NCI-H1694 (cell line): ENCODE measurements around the gene LSG1.

Source experiments
- DNase-seq: peaks from one replicate; lab custom pipeline; 2025; lab: John Stamatoyannopoulos, UW

LSG1 gene

DNA sequence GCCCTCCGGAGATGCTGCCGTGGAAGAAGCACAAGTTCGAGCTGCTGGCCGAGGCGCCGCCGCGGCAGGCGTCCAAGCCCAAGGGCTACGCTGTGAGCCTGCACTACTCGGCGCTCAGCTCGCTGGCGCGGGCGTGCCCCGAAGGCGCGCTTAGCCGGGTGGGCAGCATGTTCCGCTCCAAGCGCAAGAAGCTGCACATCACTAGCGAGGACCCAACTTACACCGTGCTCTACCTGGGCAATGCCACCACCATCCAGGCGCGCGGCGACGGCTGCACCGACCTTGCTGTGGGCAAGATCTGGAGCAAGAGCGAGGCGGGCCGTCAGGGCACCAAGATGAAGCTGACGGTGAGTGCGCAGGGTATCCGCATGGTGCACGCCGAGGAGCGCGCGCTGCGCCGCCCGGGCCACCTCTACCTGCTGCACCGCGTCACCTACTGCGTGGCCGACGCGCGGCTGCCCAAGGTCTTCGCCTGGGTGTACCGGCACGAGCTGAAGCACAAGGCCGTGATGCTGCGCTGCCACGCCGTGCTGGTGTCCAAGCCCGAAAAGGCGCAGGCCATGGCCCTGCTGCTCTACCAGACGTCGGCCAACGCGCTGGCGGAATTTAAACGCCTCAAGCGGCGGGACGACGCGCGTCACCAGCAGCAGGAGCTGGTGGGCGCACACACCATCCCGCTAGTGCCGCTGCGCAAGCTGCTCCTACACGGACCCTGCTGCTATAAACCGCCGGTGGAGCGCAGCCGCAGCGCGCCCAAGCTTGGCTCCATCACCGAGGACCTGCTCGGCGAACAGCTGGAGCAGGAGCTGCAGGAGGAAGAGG is 15.0 kb upstream of the LSG1 start:
- no peak for DNase-seq

DNA sequence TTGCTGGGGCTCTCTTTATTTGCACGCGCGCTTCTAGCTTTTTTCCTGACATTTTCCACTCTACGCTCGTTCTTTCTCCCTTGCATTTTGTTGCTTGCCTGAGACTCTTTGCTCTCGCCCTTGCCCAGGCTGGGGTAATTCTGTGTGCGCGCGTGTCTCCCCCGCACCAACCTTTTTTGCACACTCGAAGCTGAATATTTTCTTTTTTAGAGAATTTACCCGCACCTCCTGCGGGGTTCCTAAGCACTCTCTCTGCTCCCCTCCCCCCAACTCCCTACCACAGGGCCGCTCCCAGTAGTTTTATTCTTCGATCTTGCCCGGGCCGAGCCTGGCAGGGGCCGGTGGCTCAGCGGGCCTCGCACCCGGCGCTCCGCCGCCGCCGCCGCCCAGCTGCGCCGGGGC is 14.4 kb upstream of the LSG1 start:
- DNase-seq = no peak

DNA sequence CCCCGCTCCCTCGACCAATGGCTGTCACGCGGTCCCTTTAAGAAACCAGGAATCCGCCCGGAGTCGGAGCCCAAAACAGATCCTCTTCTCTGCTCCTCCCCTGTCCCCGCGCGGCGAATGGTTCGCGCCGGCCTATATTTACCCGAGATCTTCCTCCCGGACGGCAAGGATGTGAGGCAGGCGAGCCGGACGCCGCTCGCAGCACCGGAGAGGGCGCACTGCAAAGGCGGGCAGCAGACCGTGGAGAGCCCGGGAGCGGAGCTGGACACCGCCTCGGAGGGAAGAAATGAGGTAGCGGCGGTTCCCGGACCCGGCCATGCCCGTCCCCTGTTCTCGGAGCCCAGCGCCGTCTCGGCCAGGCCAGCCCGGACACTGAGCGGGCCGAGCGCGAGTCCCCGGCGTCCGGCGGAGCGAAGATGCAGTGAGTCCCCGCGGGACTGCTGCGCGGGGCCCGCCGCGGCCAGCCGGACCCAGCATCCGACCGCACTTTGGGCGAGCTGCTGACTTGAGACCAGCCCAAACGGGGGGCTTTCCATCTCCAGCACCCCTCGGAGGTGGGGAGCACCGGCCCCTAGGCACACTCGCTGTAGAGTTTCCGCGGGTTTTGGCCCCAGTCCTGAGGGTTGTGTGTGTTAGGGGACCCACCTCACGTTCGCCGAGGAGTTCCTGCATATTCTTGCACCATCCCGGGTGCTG is 13.9 kb upstream of the LSG1 start, which contains the start of gene FAM43A:
TSS of gene FAM43A (plus strand) at position 166 of the 696 bp plus-strand sequence. CDS start 944 bp downstream, outside the sequence.
- peak; percentile 35 for DNase-seq

DNA sequence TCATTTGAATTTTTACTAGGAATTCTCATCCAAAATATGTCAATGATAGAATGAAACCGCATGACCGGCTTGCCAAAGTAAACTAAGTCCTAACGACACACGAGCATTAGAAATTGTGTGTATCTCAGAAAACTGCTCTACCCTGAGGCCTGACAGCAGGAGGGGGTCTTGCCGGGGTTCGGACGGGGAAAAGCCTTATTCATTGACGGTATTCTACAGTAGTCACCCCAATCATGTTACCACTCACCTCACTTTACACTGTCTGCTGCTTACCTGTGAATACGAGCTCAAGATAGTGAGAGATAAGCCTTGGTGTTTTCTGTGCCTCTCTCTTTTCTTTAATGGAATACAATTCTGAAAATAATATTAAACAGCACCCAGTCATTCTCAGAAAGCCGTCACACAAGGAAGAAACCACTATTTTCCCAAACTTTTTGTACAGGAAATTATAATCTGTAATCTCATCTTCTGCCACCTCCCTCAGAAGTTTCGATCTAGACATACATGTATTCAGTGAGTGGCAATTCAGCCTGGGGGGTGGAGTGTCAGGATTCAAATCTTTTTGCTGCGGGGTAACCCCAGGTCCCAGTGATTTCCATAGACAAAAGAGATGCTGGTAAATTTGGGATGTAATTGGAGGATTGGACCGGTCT is 13.2 kb upstream of the LSG1 start:
- no peak for DNase-seq

DNA sequence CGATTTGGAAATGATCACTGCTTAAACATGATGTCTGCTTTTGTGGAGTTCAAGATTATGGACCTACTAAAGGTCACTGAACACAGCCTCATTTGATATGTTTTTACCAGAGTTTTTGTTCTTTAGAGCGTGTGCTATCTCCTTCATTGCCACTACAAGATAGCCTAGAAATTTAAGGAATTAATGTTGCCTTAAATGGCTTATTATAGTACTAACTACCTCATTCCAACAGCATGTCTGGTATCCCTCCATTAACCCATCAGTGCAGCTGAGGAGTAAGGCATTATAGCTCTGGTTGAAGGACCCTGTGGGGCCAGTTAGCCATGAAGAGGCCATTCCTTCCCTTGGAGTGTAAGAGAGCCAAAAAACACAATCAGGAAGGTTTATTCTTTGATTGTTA is 11.4 kb upstream of the LSG1 start:
- no peak for DNase-seq

DNA sequence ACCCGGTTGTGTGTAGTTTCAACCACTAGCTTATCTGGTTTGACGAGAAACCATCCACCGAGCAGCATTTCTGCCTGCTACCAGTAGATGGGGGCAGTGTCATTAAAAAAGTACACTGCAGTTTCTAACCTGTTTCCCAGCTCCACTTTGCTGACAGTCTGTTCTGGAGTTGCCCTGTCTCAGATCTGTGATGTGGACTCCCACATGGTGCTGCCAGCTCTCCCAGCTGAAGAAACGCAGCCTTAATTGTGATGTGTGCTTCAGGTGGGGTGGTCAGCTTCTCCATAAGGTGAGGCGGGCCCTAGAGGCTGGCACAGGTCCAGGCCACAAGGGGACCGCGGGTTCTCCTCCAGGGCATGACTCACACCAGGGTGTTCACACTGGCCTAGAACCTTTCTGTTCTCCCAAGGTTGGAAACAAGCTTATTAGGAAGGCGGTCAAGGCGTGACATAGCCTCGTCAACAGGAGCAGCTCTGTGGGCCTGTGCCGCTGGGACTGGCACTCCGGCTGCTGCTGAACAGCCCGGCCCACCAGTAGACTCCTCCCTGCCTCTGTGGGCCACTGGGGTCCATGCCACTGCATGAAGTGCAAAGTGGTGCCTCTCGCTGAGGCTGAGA is 10.8 kb upstream of the LSG1 start:
- peak; percentile 91 for DNase-seq

DNA sequence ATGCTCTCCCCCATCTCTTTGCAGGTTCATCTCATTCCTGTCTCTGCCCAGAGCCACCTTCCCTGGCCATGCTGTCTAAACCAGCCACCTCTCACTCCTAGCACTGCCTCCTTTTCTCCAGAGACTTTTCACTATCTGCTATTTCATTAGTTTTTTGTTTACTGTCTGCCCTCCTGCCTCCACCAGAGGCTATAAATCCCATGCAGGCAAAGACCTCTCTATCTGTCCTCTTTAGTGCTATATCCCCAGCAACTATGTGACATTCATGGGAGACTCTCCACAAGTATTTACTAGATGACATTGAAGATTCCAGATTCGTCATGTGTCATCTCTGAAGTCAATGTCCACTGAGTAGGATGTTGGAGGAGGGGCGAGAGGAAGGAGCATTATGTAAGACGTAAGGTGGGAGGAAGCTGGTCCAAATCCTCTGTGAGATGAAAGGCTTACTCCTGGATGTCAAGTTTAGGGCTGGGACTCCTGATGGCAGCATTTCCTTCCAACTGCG is 10.2 kb upstream of the LSG1 start:
- DNase-seq = no peak

DNA sequence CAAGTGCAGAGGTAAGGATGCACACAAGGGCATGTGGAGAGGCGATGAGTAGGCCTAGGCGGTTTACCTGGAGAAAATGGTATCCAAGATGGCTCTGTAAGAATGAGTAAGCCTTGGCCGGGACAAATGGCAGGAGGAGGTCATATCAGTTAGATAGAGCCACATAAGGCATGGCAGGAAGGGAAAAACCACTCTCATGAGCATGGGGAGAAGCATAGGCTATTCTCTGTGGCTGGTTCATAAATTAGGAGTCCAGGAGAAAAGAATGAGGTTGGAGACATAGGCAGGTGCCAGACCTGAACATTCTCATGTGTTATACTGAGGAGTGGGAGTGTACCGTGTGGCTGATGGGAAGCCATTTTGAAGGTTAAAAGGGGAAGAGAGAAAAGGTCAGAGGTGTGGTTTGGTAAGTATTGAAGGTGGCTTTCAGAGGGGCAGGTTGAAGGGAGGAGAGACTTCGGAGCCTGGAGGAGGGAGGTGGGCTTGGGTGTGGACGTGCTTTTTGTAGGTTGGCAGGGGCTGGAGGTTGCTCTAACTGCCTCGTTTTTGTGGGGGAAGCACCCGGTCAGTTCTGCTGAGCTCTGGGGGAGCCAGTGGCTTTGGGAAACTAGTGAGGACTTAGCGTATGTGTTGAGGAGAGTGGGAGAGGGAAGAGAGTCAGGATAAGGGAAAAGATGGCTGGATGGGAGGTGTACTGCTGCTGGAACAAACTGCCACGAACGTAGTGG is 9.1 kb upstream of the LSG1 start:
- no peak for DNase-seq

DNA sequence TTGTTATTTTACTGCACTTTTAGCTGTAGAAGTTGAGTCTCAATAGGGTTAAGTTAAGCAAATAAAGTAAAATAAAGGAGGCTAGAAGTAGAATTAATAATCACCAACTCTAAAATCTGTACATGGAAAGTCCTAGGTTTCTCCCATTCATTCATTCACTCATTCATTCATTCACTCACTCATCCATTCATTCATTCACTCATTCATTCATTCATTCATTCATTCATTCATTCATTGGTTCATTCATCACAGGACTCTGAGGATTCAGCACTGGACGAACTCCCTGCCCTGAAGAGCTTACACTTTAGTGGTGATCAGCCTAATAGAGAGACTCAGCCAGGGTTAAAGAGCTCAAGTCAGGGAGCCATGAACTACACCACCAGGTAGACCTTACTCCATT is 4.5 kb upstream of the LSG1 start:
- no peak for DNase-seq

DNA sequence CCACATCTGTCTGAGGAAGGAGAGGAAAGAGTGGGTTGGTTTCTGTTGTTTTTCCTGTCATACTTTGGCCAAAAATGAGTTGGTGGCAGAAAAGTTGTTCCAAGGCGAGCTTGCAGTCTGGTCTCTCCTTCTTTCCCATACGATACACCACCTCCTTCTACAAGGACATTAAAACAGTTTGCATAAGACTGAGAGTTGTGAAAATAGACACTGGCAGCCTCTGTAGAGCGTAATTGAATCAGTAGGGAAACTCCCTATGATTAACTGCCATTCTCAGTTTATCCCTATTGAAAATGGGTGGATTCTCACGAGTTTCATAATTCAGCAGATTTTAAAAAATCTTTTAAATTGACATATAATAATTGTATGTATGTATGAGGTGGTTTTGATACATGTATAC is 3.7 kb upstream of the LSG1 start:
- no peak for DNase-seq

DNA sequence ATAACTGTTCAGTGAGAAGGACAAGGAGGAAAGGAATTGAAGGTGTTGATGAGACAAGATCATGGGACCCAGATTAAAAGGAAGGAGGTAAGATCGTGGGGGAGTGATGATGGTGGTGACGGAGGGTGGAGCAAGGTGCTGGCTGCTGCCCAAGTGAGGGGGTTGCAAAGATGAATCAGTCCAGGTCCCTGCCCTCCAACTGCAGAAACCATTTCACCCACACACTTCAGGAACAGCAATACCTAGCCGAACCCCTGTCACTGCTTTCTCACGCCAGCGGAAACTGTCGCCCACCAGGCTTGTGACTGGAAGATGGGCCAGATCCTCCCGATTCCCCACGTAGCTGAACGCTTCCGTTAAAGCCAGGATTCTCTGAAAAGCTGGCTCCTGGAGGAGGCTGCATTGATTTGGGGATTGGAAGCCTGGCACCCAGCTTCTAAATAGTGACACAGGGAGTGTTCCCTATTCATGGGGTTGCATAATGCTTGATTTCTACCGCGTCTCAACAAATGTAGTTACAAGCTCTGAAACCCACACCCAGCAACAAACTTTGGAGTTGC is 3.2 kb upstream of the LSG1 start:
- DNase-seq = no peak

DNA sequence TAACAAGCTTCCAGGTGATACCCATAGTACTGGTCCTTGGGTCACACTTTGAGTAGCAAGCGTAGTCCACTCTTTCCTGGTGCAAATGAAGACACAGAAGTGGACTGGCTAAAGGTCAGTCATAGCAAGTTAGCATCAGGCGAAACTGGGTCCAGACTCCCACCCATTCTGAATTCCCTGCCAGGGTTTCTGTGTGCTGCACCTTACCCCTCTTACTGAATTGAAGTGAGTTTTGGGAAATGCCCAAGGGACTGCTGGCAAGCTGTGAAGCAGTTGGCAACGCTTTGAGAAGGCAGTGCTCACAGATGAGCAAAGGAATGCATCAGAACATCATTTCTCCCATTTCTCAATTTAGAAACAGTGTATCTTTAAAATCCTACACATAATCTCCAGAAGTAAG is 1.8 kb upstream of the LSG1 start:
- no peak for DNase-seq

DNA sequence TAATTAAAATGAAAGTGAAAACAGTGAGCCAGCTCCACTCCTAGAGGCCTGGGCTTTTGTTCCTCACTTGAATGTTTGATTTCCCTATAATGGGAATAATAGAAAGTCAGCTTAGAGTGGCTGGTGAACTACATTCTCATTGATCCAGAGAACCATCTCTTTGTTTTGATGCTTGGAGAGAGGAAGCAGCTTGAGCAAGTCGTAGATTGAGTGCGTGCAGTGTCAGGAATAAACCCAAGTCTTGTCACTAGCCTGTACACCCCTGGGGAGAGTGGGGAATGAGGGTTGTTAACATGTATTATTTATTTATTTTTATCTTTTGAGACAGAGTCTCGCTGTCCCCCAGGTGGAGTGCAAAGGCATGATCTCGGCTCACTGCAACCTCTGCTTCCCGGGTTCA is 885 bp upstream of the LSG1 start:
- no peak for DNase-seq

DNA sequence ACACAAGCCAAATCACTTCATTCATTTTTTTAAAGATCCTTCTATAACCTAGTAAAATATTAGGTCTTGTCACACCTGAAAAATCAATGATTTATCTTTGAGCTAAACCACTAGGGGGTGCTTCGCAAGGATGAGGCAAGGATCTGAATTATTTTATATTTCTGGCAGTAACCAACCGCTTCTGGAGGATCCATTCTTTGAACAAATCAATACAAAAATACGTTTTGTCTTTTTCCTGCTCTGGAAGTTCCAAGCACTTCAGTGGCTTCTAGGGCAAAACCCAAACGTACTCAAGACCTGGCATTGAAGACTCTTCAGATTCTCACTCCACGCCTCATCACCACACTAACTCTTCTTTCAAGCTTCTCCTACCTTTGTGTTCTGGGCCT is 486 bp downstream of the LSG1 start:
- no peak for DNase-seq

DNA sequence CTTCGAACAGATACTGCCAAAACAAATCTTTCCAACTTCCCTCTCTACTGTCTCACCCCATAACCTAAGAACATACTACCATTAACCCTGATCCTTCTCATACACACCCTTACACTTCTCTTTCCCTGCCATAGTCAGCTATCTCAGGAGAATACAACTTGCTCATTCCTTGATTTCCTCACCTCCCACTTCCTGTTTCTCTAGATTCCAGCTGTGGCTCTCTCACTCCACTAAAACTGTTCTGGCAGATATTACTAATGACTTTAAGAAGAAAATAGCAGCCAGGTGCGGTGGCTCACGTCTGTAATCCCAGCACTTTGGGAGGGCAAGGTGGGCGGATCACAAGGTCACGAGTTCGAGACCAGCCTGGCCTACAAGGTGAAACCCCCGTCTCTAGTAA is 4.6 kb downstream of the LSG1 start:
- DNase-seq = no peak

DNA sequence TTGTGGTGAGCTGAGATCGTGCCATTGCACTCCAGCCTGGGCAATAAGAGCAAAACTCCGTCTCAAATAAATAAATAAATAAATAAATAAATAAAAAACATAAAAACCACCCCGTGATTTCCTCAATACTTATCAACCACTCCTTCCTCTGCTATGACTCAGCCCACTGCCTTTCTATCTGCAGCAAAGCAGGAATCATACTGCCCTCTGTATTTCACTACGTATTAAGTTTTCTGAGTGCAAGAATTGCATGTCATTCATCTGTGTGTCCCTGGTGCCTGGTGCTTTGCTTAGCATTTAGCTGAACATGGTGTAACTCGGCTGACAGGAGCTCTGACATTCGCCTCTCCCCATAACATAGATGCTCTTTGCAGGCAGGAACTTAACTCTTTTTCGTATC is 7.1 kb downstream of the LSG1 start:
- no peak for DNase-seq

DNA sequence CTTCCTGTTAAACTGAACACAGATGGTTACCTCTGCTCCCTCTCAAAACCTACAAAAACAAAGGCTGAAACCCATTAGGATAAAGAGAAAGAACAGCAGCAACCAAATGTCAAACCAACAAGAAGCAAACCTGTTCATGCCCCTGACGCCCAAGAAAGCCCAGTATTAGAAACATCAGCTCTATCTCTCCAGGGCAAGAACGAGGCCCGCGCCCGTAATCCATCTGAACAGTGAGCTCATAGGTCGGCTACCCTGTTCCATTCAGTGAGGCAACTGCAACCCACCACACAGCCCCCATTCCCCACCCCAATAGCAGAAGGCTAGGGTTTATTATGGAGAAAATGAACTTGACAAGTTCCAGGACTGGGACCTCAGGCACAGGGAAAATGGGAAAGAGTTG is 10.0 kb downstream of the LSG1 start:
- DNase-seq = peak; percentile 30

DNA sequence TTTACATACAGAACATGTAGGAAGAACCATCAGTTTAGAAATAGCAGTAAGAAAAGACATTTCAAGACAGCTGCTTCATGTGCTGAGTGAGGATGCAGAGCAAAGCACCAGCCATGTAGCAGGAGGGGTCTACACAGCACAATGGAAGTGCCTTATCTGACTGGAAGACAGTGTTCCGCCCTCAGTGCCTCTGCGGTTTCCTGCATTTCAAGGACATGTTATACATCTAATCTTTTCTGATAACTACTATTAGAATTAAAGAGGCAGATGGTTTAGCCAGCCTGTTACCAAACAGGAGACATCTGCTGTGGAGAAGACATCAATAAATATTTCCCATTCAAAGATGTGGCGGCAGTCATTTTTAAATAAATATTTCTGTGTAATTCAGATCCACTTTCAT is 10.6 kb downstream of the LSG1 start:
- DNase-seq = peak; percentile 53

DNA sequence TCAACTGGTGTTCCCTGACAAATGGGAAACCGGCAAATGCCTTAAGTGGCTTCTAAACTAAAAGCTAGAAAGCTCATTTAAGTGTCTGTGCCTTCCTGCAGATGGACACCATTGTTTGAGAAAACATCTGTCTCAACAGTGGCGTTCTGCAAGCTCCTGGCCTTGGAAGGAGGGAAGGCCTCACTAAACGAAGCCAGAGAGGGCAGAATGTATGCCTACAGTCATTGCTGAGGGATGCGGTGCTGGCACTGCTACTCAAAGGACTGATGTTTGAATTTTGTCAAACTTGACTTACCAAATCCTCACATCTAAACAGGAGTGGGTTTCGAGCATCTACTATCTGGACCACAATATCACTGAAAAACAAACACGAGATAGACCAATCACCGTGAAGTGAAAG is 12.2 kb downstream of the LSG1 start:
- DNase-seq = no peak

DNA sequence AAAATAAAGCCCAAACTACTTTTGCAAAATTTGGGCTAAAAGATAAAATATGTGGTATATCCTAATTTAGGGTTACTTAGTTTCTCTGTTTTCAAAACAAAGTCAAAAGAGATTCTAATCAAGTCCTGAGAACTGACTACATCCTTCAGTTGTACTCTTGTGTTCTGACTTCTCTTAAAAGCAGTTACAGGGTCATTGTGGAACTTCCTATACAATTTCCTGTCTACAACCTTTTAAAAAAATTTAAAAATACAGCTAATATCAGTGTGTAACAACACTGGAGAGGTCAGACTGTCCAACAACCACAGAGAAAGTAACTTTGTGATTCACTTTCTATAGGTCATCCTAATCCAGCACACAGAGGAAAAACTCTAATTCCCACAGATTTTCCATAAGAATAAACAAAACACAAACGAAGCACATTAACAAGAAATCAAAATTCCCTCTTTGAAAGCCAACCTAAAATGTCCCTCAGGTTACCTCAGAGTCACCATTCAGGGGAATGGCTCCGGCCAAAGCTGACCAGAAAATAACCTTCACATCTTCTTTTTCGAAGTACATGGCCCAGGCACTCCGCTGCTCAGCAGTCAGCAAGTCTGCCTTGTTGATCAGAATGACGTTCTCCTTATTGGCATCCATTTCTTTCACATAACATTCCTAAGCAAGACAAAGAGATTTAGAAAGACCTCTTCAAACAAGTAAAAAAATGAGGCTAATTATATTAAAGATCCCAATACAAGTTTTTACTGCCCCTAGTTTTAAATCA is 13.3 kb downstream of the LSG1 start:
- no peak for DNase-seq

DNA sequence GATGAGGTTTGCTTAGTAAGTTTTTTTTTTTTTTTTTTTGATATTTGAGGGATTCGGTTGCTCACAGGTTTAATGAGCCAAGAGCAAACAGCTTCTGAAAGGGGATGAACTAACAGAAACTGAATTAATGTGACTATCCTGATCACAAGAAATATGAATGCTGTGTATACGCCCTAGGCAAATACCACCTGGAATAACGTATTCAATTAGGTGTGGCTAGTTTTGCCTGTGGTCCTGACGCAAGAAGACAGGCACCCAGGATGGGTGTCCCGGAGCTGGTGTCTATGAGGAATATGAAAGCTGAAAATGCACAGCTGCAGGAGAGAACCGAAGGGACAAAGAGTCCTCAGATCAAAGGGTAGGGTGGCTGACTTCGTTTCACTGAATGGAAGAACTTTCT is 14.6 kb downstream of the LSG1 start:
- no peak for DNase-seq
